HG03039 (cell line): ENCODE measurements around the gene PNN.
A peak's percentile ranks its signal among the peaks of the same experiment; 100 is the strongest.

Experiments
- ATAC-seq: cut with Tn5 transposase; IDR thresholded peaks from one replicate; pipeline ENCODE4 v1.9.1; 2021; ENCODE audit warnings: mild to moderate bottlenecking, moderate library complexity; ENCODE audit not compliant: unreplicated experiment

Gene PNN

DNA sequence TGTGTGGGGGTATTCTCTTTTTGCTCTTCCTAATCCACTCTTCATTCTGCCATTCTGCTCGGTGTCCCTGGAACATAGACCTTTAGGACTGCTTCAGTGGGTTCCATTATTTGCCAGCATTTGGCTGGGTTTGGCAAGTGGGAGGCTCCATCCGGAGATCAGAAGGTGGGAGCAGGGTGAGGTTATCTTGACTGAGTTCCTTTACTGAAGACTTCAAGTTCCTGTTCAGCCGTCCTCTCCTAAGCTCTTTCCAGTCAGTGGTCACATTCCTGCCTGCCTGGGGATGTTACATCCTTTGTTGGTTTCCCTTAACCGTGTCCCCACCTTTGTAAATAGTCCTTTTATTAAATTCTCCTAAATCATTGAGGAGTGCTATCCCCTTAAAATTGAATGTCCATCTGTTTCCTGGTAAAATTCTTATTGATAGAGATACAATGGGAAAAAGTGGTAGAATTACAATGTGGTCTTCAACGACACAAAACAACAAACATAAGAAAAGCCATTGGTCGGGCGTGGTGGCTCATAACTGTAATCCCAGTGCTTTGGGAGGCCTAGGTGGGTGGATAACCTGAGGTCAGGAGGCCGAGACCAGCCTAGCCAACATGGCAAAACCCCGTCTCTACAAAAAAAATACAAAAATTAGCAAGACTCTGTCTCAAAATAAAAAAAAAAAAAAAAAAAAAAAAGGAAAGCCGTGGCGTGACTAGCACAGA lies 53.6 kb downstream of the PNN start:
- no peak for ATAC-seq

DNA sequence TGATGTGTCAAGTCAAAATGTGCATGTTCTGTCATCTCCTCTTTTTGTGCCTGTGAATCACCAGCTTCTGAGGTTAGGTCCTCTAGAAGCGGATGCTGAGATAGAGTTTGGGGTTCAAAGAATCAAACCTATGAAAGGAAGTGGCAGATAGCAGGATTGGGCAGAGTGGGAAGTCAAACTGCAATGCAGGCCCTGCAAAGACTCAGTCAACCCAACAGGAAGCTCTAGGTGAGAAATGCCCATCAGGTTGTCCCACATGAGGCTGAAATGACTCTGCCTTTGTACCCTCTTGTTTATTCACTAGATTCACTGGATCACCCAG lies 54.1 kb downstream of the PNN start:
- ATAC-seq: no peak

DNA sequence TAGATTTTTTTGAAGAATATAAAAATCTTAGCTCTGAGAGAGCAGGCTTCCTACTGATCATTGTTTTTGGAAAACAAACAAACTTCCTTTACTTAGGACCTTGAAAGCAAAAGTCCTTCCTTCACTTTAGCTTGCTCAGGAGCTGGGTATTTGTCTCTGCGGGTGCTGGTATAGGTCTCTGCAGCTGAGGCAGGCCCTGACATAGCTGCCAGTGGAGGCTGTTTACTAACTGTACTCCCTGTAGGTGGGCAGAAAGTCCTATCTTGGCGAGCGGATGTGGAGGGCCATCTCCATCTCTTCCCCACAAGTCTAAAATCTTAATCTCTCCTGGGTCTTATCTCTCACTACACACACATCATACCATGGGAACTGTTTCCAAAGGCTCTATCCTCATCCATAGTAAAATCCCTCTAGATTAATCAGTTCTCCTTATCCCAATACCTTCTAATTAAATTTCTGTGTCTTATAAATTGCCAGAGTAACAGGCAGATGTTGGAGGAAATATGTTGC lies 54.6 kb downstream of the PNN start:
- ATAC-seq: no peak

DNA sequence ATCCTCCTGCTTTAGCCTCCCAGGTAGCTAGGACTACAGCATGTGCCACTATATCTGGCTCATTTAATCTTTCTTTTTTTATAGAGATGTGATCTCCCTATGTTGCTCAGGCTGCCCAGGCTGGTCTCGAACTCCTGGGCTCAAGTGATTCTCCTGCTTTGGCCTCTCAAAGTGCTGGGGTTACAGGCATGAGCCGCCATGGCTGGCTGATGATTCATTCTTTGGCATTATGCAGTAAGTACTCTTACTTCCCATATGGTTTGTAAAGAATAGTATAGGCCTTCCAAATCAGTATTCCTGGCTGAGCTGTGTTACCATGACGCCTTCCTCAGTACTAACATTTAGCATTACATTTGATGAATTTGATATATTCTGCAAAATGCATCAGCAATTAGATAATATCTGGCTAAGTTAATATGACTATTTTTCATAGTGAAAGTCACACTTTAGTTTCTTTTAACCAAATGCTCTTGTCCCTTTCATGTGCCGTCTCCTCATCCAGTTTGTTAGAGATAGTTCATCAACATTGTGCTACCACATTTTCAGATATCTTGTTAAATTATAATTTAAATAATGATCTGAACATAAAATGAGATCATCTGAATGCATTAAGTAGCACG lies 55.5 kb downstream of the PNN start:
- no peak for ATAC-seq

DNA sequence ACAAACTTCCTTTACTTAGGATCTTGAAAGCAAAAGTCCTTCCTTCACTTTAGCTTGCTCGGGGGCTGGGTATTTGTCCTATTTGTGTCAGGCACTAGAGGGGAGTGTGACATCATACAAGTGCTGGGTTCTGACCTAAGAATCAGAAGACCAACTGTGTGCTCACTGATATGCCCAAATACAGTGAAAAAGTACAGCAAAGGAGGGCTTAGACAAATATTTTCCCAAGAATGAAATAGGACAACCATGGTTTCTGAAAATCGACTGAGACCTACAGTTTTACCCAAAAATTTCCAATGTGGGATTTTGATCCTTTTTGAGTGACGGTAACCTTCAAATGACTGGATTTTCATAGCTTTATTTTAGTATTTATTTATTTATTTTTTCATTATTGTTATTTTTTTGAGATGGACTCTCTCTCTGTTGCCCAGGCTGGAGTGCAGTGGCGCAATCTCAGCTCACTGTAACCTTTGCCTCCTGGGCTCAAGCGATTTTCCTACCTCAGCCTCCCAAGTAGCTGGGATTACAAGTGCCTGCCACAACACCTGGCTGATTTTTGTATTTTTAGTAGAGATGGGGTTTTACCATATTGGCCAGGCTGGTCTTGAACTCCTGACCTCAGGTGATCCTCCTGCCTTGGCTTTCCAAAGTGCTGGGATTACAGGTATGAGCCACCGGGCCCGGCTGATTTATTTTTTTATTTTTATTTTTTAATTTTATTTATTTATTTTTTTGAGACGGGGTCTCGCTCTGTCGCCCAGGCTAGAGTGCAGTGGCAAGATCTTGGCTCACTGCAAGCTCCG lies 56.9 kb downstream of the PNN start:
- peak; percentile 55 for ATAC-seq
